Memory B cell (primary cell): Measurements from ENCODE around the gene CHRNE.
"Not testable (repeated sequence)": the region's sequence is repeated elsewhere in the genome, so short reads cannot be mapped to it uniquely, and the experiment has no call there.

Source experiments
- ATAC-seq: fragments of 150-1000 bp; cut with Tn5 transposase; 2 replicates; pipeline ENCODE4 v1.10.0; 2021; ENCODE audit warnings: low read depth, mild to moderate bottlenecking, moderate library complexity
- DNase-seq, 2 donors: peaks; one replicate each; pipeline ENCODE4 v3.0.0; 2022; ENCODE audit warnings: low spot score in 2 of 2
- H3K27ac Mint-ChIP-seq: one replicate; pipeline ENCODE4 v1.8.0; 2022; ENCODE audit warnings: mild to moderate bottlenecking, moderate library complexity, mixed read lengths
- H3K27me3 Mint-ChIP-seq: one replicate; pipeline ENCODE4 v1.8.0; 2022; ENCODE audit warnings: mixed read lengths
- H3K36me3 Mint-ChIP-seq: one replicate; pipeline ENCODE4 v1.8.0; 2022; ENCODE audit warnings: mild to moderate bottlenecking, mixed read lengths
- H3K4me1 Mint-ChIP-seq: one replicate; pipeline ENCODE4 v1.8.0; 2022; ENCODE audit warnings: mixed read lengths
- H3K4me3 Mint-ChIP-seq: one replicate; pipeline ENCODE4 v1.8.0; 2022; ENCODE audit warnings: mild to moderate bottlenecking, moderate library complexity, mixed read lengths
- H3K9me3 Mint-ChIP-seq: one replicate; pipeline ENCODE4 v1.8.0; 2022; ENCODE audit warnings: mixed read lengths

The CHRNE gene

DNA sequence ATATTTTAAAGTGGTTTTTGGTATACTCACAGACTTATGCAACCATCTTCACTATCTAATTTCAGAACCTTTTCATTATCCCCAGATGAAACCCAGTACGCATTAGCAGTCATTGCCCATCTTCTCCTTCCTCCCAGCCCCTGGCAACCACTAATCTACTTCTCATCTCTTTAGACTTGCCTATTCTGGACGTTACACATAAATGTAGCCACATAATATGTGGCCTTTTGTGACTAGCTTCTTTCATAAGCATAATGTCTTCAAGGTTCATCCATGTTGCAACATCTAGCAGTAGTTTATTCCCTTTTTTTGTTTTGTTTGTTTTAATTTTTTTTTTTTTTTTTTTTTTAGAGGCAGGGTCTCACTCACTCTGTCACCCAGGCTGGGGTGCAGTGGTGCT is 32.0 kb downstream of the CHRNE start:
- Mint-ChIP-seq H3K4me1 (no peaks in the 10 kb centered on the region), H3K9me3 (no peaks in the 10 kb centered on the region), H3K27me3 (no peaks in the 10 kb centered on the region), H3K27ac (no peak overlapping the region), H3K4me3 (no peak overlapping the region), H3K36me3 (peaks cover 14% of the 10 kb centered on the region)
- DNase-seq (no peak), ATAC-seq (no peak)

DNA sequence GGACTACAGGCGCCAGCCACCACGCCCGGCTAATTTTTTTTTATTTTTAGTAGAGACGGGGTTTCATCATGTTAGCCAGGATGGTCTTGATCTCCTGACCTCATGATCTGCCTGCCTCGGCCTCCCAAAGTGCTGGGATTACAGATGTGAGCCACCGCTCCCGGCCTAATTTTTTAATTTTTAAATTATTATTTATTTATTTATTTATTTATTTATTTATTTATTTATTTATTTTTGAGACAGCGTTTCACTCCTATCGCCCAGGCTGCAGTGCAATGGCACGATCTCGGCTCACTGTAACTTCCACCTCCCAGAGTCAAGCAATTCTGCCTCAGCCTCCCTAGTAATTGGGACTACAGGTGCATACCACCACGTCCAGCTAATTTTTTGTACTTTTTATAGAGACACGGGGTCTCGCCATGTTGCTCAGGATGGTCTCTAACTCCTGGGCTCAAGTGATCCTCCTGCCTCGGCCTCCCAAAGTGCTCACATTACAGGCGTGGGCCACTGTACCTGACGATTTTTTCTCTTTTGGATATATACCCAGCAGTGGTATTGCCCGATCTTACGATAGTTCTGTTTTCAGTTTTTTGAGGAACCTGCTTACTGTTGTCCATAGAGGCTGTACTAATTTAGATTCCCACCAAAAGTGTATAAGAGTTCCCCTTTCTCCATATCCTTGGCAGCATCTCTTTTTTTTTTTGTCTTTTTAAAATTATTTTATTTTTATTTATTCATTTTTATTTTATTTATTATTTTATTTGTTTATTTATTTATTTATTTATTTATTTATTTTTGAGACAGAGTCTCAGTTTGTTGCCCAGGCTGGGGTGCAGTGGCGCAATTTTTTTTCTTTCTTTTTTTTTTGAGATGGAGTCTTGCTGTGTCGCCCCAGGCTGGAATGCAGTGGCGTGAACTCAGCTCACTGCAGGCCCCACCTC is 33.6 kb downstream of the CHRNE start:
- not testable (repeated sequence) for H3K27ac Mint-ChIP-seq

DNA sequence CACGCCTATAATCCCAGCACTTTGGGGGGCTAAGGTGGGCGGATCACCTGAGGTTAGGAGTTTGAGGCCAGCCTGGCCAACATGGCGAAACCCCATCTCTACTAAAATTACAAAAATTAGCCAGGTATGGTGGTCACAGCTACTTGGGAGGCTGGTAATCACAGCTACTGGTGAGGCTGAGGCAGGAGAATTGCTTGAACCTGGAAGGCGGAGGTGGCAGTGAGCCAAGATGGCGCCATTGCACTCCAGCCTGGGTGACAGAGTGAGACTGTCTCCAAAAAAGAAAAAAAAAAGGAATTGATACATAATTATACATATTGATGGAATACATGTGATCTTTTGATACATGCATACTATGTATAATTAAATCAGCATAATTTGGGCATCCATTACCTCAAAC is 35.4 kb downstream of the CHRNE start:
- not testable (repeated sequence) for H3K36me3 Mint-ChIP-seq, ATAC-seq, H3K27ac Mint-ChIP-seq, H3K4me3 Mint-ChIP-seq, H3K27me3 Mint-ChIP-seq, DNase-seq, H3K4me1 Mint-ChIP-seq, H3K9me3 Mint-ChIP-seq

More for the DNA sequence above, 33.6 kb downstream of the CHRNE start:
- not testable (repeated sequence) for H3K4me3 Mint-ChIP-seq, ATAC-seq, H3K27me3 Mint-ChIP-seq, H3K4me1 Mint-ChIP-seq, H3K9me3 Mint-ChIP-seq, DNase-seq
- H3K36me3 Mint-ChIP-seq, result peaks cover 13% of the 10 kb centered on the region

DNA sequence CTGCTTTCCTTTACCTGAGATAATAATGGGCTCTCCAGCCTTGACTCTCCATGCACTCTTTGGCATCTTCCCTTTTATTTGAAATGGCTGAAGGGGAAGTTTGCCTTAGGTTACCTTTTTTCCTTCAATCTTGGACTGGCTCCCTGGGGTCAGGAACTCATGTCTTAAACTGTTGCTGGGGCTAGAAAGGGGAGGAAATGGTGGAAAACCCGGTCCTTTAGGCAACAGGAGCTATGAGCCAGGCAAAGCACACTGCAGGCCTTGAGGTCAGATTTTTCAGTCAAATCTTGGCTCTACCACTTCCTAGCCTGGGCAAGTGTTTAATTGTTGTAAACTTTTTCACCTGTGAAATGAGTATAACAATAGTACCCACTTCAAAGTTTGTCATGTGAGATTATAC is 39.6 kb downstream of the CHRNE start:
- Mint-ChIP-seq H3K4me3 (no peak overlapping the region), H3K27me3 (no peaks in the 10 kb centered on the region), H3K9me3 (no peaks in the 10 kb centered on the region), H3K36me3 (peaks cover 5% of the 10 kb centered on the region), H3K27ac (no peak overlapping the region), H3K4me1 (peaks cover 9% of the 10 kb centered on the region)
- ATAC-seq (no peak), DNase-seq (no peak)

DNA sequence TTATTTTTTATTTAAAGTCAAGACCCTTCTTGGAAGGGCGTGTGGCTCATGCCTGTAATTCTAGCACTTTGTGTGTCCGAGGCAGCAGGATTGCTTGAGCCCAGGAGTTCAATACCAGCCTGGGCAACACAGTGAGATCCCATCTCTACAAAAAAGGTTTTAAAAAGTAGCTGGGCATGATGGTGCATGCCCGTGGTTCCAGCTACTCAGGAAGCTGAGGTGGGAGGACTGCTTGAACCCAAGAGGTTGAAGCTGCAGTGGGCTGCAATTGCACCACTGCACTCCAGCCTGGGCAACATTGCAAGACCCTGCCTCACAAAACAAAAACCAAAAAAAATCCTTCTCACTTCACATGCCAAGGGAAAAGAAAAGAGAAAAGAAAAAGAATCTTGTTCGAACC is 40.2 kb downstream of the CHRNE start:
- H3K4me3 Mint-ChIP-seq, result no peak overlapping the region
- ATAC-seq (no peak), DNase-seq (no peak)
- H3K36me3 Mint-ChIP-seq, result peaks cover 4% of the 10 kb centered on the region
- H3K27me3 Mint-ChIP-seq, result no peaks in the 10 kb centered on the region
- no peaks in the 10 kb centered on the region for H3K9me3 Mint-ChIP-seq
- no peak overlapping the region for H3K27ac Mint-ChIP-seq
- peaks cover 12% of the 10 kb centered on the region for H3K4me1 Mint-ChIP-seq

DNA sequence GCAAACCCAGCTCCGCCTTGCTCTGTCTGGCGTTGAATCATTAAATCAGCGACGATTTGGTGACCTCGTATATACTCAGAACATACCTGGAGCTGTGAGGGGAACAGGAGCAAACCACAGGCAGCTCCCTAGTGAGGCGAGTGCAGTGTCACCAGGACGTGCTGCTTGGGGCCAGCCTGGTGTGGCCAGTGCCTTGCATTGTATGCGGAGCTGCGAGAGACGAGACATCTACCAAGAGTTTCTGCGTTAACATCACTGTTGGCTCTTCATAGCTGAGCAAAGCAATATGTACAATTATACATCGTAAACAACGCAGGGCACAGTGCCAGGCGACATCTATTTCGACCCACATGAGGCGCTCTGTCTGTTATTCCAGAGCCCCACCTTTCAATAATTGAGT is 41.8 kb downstream of the CHRNE start:
- no peaks in the 10 kb centered on the region for H3K27me3 Mint-ChIP-seq
- no peak overlapping the region for H3K27ac Mint-ChIP-seq
- ATAC-seq (no peak), DNase-seq (no peak)
- peaks cover 19% of the 10 kb centered on the region for H3K4me1 Mint-ChIP-seq
- no peak overlapping the region for H3K4me3 Mint-ChIP-seq
- no peaks in the 10 kb centered on the region for H3K9me3 Mint-ChIP-seq
- peaks cover 6% of the 10 kb centered on the region for H3K36me3 Mint-ChIP-seq

DNA sequence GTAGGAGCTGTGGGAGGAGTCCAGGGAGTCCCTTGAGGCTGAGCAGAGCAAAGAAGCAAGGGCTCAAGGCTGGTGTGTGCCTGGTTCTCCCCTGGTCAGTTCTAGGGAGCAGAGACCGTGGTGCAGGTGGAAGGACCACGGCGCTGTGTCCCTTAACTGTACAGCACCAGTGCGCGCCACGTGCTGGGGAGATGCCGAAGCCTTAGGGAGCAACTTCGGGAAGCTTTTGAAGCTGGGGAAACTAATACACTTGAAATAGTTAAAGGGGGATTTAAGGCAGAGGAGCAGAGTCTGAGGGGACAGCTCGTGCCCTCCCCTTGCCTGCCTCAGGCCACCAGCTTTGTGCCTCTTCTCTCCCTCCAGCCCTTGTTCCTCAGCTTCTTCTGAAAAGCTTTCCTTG is 42.2 kb downstream of the CHRNE start:
- no peak for ATAC-seq
- no peak for DNase-seq
- Mint-ChIP-seq H3K4me1 (peaks cover 19% of the 10 kb centered on the region), H3K4me3 (no peak overlapping the region), H3K27ac (no peak overlapping the region), H3K27me3 (no peaks in the 10 kb centered on the region), H3K36me3 (peaks cover 6% of the 10 kb centered on the region), H3K9me3 (no peaks in the 10 kb centered on the region)

DNA sequence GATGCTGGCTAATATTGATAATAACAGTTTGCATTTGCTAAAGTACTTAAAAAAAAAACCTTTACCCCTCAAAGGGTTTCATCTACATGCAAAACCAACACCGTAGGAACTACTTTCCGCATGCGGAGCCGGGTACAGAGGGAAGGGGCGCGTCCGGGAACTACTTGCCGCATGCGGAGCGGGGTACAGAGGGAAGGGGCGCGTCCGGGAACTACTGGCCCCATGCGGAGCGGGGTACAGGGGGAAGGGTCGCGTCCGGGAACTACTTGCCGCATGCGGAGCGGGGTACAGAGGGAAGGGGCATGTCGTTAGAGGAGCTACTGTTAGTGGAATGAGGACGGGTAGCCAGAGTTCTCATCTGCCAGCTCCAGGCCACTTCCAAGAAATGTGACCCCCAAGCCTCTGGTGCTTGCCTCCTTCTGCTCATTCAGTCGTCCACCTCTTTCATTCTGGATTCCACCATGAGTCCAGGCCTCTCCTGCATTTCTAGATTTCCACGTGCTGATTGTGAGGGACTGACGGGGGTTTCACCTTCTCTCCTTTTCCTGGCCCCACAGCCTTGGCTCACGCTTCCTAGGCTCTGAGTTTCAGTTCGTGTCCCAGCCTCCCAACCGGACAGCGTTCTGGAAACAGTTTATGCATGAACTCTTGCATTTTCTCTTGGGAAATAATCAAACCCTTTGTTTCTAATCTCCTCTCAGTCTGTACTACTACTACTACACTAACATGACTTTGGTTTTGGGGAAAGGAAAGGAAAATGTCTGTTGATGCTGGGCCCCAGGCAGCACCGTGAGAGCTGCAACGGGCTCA is 42.9 kb downstream of the CHRNE start:
- H3K27ac Mint-ChIP-seq, result peak overlapping the region; percentile 28
- H3K9me3 Mint-ChIP-seq, result no peaks in the 10 kb centered on the region
- no peaks in the 10 kb centered on the region for H3K27me3 Mint-ChIP-seq
- ATAC-seq, result no peak
- peaks cover 6% of the 10 kb centered on the region for H3K36me3 Mint-ChIP-seq
- no peak for DNase-seq
- peaks cover 19% of the 10 kb centered on the region for H3K4me1 Mint-ChIP-seq
- H3K4me3 Mint-ChIP-seq, result no peak overlapping the region

DNA sequence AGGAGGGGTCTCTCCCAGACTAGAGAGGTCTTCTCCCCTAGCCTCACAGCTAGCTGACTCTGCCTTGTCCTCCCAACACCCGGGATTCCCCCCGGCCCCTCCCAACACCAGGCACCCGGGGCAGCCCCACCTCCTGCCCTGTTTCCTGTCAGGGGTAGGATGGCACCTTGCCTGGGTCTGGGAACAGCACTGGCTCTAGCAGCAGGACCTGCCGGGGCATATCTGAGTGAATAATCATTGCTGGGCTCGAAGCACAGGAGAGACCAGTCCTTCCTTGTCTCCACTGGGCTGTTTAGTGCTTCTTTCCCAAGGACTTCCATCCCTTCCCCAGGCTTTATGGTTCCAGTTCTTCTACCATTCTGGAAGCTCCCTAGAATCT is 44.0 kb downstream of the CHRNE start:
- DNase-seq (no peak), ATAC-seq (no peak)
- H3K4me1 Mint-ChIP-seq, result peaks cover 17% of the 10 kb centered on the region
- H3K27ac Mint-ChIP-seq, result no peak overlapping the region
- no peak overlapping the region for H3K4me3 Mint-ChIP-seq
- peaks cover 10% of the 10 kb centered on the region for H3K36me3 Mint-ChIP-seq
- no peaks in the 10 kb centered on the region for H3K9me3 Mint-ChIP-seq
- no peaks in the 10 kb centered on the region for H3K27me3 Mint-ChIP-seq

DNA sequence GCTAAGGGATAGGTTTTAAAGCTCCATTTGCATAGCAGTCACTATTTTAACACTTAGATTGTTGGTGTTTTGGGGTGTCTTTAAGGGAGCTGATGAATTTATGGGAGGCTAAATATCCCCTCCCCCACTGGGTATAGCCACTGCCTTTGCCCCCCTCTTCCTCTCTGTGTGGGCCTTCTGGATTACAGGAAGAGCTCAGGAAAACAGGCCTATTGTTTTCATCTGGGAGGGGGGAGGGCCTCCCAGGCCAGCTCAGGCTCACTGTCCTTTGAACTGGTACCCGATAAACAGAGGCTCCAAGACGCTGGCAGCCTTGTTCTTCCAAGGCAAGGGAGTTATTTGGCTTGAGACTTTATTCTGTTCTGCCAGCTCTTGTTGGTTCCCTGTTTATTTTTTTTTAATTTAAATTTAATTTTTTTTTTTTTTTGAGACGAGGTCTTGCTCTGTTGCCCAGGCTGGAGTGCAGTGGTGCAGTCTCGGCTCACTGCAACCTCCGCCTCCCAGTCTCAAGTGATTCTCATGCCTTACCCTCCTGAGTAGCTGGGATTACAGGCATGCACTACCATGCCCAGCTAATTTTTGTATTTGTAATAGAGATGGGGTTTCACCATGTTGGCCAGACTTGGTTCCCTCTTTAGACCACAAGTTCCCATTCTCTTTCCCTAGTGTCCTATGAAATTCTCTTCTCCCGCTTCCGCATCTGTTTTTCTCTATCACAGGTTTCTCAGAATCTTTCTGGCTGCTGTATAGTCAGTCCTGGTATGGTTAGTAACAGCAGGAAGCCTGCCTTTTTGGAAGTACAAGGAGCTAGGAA is 44.6 kb downstream of the CHRNE start:
- Mint-ChIP-seq H3K4me1 (peaks cover 17% of the 10 kb centered on the region), H3K27ac (no peak overlapping the region), H3K36me3 (peaks cover 10% of the 10 kb centered on the region), H3K9me3 (no peaks in the 10 kb centered on the region), H3K4me3 (no peak overlapping the region), H3K27me3 (no peaks in the 10 kb centered on the region)
- DNase-seq (no peak), ATAC-seq (no peak)

DNA sequence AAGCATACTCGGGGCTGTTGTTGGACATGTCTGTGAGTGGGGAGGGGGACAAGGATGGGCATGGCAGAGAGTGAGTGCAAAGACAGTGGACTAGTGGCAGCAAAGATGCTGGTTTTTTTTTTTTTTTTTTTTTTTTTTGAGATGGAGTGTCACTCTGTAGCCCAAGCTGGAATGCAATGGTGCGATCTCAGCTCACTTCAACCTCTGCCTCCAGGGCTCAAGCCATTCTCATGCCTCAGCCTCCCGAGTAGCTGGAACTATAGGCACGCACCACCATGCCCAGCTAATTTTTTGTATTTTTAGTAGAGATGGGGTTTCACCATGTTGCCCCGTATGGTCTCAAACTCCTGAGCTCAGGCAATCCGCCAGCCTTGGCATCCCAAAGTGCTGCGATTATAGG is 45.6 kb downstream of the CHRNE start:
- H3K4me3 Mint-ChIP-seq, H3K27me3 Mint-ChIP-seq, H3K9me3 Mint-ChIP-seq, ATAC-seq, H3K27ac Mint-ChIP-seq, DNase-seq: not testable (repeated sequence)
- H3K36me3 Mint-ChIP-seq, result peaks cover 10% of the 10 kb centered on the region
- H3K4me1 Mint-ChIP-seq, result peaks cover 19% of the 10 kb centered on the region

DNA sequence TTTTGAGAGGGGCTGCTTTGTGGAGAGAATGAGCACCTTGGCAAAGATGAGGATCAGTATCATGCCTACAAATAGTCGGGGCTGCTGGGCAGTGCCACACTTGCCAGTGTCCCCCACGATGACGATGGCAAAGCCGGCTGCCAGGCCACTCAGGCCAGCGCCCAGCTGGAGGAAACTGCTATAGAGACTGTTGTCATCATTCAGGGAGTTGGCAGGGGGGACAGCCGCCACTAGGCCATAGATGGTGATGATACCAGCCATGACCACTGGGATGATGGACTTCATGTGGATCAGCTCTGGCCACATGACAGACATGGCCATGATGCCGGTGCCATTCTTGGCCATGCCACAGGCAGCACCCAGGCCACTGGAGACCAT is 46.0 kb downstream of the CHRNE start:
- H3K27ac Mint-ChIP-seq, result no peak overlapping the region
- ATAC-seq (no peak), DNase-seq (no peak)
- peaks cover 14% of the 10 kb centered on the region for H3K36me3 Mint-ChIP-seq
- H3K4me3 Mint-ChIP-seq, result no peak overlapping the region
- H3K27me3 Mint-ChIP-seq, result no peaks in the 10 kb centered on the region
- peaks cover 22% of the 10 kb centered on the region for H3K4me1 Mint-ChIP-seq
- H3K9me3 Mint-ChIP-seq, result peaks cover 2% of the 10 kb centered on the region

DNA sequence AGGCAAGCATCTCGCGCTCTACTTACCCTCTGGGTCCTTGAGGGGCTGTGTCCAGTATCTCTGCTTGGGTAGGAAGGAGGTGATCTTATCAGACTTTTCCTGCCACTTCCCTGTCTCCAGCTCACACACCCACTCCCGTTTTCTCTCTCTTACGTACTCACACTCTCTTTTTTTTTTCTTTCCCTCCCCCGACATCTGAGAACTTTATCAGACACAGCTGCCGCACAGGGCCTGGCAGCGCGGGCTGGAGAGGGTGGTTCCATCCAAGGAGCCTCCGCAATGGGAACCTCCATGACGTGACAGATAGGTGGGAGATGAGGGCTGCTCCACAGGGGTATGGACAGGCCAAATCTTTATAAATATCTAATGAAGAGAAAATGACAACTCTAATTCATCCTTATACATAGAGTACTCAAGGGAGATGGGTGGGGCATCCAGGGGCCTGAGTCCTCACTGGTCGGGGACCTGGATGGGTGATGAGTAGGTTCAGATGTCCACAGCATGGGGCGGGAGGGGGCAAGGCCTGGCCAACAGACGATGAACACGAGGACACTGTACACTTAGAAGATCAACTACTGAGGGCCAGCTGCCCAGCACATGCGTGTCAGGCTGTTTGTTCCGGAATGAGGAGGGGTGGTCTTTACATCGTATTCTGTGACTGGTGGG is 46.5 kb downstream of the CHRNE start:
- DNase-seq (no peak), ATAC-seq (no peak)
- Mint-ChIP-seq H3K4me1 (peaks cover 22% of the 10 kb centered on the region), H3K4me3 (no peak overlapping the region), H3K9me3 (peaks cover 2% of the 10 kb centered on the region), H3K27ac (no peak overlapping the region), H3K27me3 (no peaks in the 10 kb centered on the region), H3K36me3 (peaks cover 15% of the 10 kb centered on the region)
